Measurements from ENCODE around the gene DLGAP3.
A peak's percentile ranks its signal among the peaks of the same experiment; 100 is the strongest.

DLGAP3 gene

GRCh38 chr1:34874296-34874952 lies 55.0 kb downstream of the DLGAP3 start:
- DNase-seq: no peak
- in situ Hi-C loops (cut with HindIII; ENCODE audit: low pct_ligation_motif_present, low pct_unique_long_range_greater_than_20kb, low sequenced_read_pairs): no loop called here

- in situ Hi-C loops (cut with HindIII; ENCODE audit: low pct_ligation_motif_present, low pct_unique_long_range_greater_than_20kb, low sequenced_read_pairs): no loop called here
- DNase-seq: no peak
These were observed 57.3 kb downstream of the DLGAP3 start for GRCh38 chr1:34872133-34872503.

- no peak for DNase-seq
- in situ Hi-C loops (cut with HindIII; ENCODE audit: low pct_ligation_motif_present, low pct_unique_long_range_greater_than_20kb, low sequenced_read_pairs): no loop called here
These were observed 57.9 kb downstream of the DLGAP3 start for GRCh38 chr1:34871443-34872132.

GRCh38 chr1:34870395-34870794 lies 59.1 kb downstream of the DLGAP3 start:
- DNase-seq: no peak
- in situ Hi-C loops (cut with HindIII; ENCODE audit: low pct_ligation_motif_present, low pct_unique_long_range_greater_than_20kb, low sequenced_read_pairs): no loop called here

GRCh38 chr1:34869760-34870159 lies 59.7 kb downstream of the DLGAP3 start:
- DNase-seq: no peak
- in situ Hi-C loops (cut with HindIII; ENCODE audit: low pct_ligation_motif_present, low pct_unique_long_range_greater_than_20kb, low sequenced_read_pairs): no loop called here

GRCh38 chr1:34868230-34869049 lies 61.0 kb downstream of the DLGAP3 start:
- in situ Hi-C loops (cut with HindIII; ENCODE audit: low pct_ligation_motif_present, low pct_unique_long_range_greater_than_20kb, low sequenced_read_pairs): no loop called here
- DNase-seq: no peak

- no peak for DNase-seq
- in situ Hi-C loops (cut with HindIII; ENCODE audit: low pct_ligation_motif_present, low pct_unique_long_range_greater_than_20kb, low sequenced_read_pairs): no loop called here
These were observed 62.0 kb downstream of the DLGAP3 start for GRCh38 chr1:34867415-34867814.

GRCh38 chr1:34866762-34867109 lies 62.7 kb downstream of the DLGAP3 start:
- no peak for DNase-seq
- in situ Hi-C loops (cut with HindIII; ENCODE audit: low pct_ligation_motif_present, low pct_unique_long_range_greater_than_20kb, low sequenced_read_pairs): no loop called here

GRCh38 chr1:34865981-34866761 lies 63.3 kb downstream of the DLGAP3 start:
- in situ Hi-C loops (cut with HindIII; ENCODE audit: low pct_ligation_motif_present, low pct_unique_long_range_greater_than_20kb, low sequenced_read_pairs): no loop called here
- peak; percentile 64 for DNase-seq

GRCh38 chr1:34865573-34865972 lies 63.9 kb downstream of the DLGAP3 start:
- in situ Hi-C loops (cut with HindIII; ENCODE audit: low pct_ligation_motif_present, low pct_unique_long_range_greater_than_20kb, low sequenced_read_pairs): no loop called here
- DNase-seq: no peak

GRCh38 chr1:34864759-34865158 lies 64.7 kb downstream of the DLGAP3 start:
- in situ Hi-C loops (cut with HindIII; ENCODE audit: low pct_ligation_motif_present, low pct_unique_long_range_greater_than_20kb, low sequenced_read_pairs): no loop called here
- no peak for DNase-seq

- in situ Hi-C loops (cut with HindIII; ENCODE audit: low pct_ligation_motif_present, low pct_unique_long_range_greater_than_20kb, low sequenced_read_pairs): no loop called here
- DNase-seq: no peak
These were observed 65.9 kb downstream of the DLGAP3 start for GRCh38 chr1:34863501-34863900.

- in situ Hi-C loops (cut with HindIII; ENCODE audit: low pct_ligation_motif_present, low pct_unique_long_range_greater_than_20kb, low sequenced_read_pairs): no loop called here
These were observed 69.8 kb downstream of the DLGAP3 start, which contains the start of gene SMIM12 for GRCh38 chr1:34859446-34860200. SMIM12 (minus strand) TSS chr1:34859749; CDS start chr1:34855977, 3,772 bp downstream.

GRCh38 chr1:34858901-34859445 lies 70.5 kb downstream of the DLGAP3 start:
- in situ Hi-C loops (cut with HindIII; ENCODE audit: low pct_ligation_motif_present, low pct_unique_long_range_greater_than_20kb, low sequenced_read_pairs): no loop called here
- peak; percentile 24 for DNase-seq

More at GRCh38 chr1:34859446-34860200, 69.8 kb downstream of the DLGAP3 start, which contains the start of gene SMIM12:
- peak; percentile 91 for DNase-seq

- DNase-seq: no peak
- in situ Hi-C loops (cut with HindIII; ENCODE audit: low pct_ligation_motif_present, low pct_unique_long_range_greater_than_20kb, low sequenced_read_pairs): no loop called here
These were observed 72.8 kb downstream of the DLGAP3 start for GRCh38 chr1:34856697-34857096.

- peak; percentile 92 for DNase-seq
These were observed 76.7 kb downstream of the DLGAP3 start for GRCh38 chr1:34852677-34853217.

GRCh38 chr1:34851431-34852105 lies 77.9 kb downstream of the DLGAP3 start:
- peak; percentile 53 for DNase-seq
- in situ Hi-C loops (cut with HindIII; ENCODE audit: low pct_ligation_motif_present, low pct_unique_long_range_greater_than_20kb, low sequenced_read_pairs): no loop called here

More at GRCh38 chr1:34852677-34853217, 76.7 kb downstream of the DLGAP3 start:
- in situ Hi-C loops (cut with HindIII; ENCODE audit: low pct_ligation_motif_present, low pct_unique_long_range_greater_than_20kb, low sequenced_read_pairs): no loop called here
